ENCODE data around the gene OSGIN1.

GRCh38 chr16:84013787-84014569, 60.9 kb downstream of the OSGIN1 start:
- no peak for TF ChIP-seq CTCF (IDR thresholded peaks at IDR 0.05)
- TF ChIP-seq POLR2A (IDR thresholded peaks at IDR 0.05): no peak

Data from ovary (tissue), 3 donors.